NT2/D1 (cell line): ENCODE results near the gene MFNG.
"Not testable (repeated sequence)": the region's sequence is repeated elsewhere in the genome, so short reads cannot be mapped to it uniquely, and the experiment has no call there.

Source experiments
- DNase-seq: peaks from one replicate; pipeline ENCODE4 v3.0.0-alpha.2; 2011; ENCODE audit warnings: low read depth, low spot score
- H3K27me3 ChIP-seq: 2 replicates; pipeline ENCODE4 v1.6.0; 2011; ENCODE audit warnings: mild to moderate bottlenecking; ENCODE audit not compliant: insufficient read length, insufficient read depth
- H3K36me3 ChIP-seq: 2 replicates; pipeline ENCODE4 v1.6.1; 2011; ENCODE audit warnings: mild to moderate bottlenecking, low read length, mixed read lengths; ENCODE audit not compliant: insufficient read depth, insufficient read length
- H3K4me1 ChIP-seq: 2 replicates; pipeline ENCODE4 v1.5.1; 2011; ENCODE audit not compliant: insufficient read depth, insufficient read length
- H3K4me3 ChIP-seq: 2 replicates; pipeline ENCODE4 v1.5.1; 2011; ENCODE audit warnings: low read depth; ENCODE audit not compliant: insufficient read length
- H3K9ac ChIP-seq: 2 replicates; pipeline ENCODE4 v1.6.0; 2011; ENCODE audit warnings: low read depth; ENCODE audit not compliant: insufficient read length
- H3K9me3 ChIP-seq: 2 replicates; pipeline ENCODE4 v1.5.1; 2011; ENCODE audit warnings: mild to moderate bottlenecking, low read length; ENCODE audit not compliant: insufficient read depth
- SUZ12 ChIP-seq: IDR thresholded peaks from 2 replicates; pipeline ENCODE4 v1.6.1; 2011; ENCODE audit not compliant: insufficient read length, insufficient read depth; ENCODE audit errors: extremely low read depth
- YY1 ChIP-seq: IDR thresholded peaks from 2 replicates; pipeline ENCODE4 v1.6.1; 2011; ENCODE audit not compliant: insufficient read length, insufficient read depth
- ZNF274 ChIP-seq: IDR thresholded peaks from 2 replicates; pipeline ENCODE4 v1.6.1; 2011; ENCODE audit warnings: mild to moderate bottlenecking, low read depth, low read length

MFNG gene

GRCh38 chr22:37486224-37486845 lies at the start of gene MFNG:
TSS of gene MFNG (minus strand) at chr22:37486384. CDS start at chr22:37486177, 207 bp downstream.
- H3K27me3 ChIP-seq = peaks cover 6% of the 10 kb centered on the region
- H3K9me3 ChIP-seq = no peaks in the 10 kb centered on the region
- peak; percentile 27 for DNase-seq
- no peak within 1 kb of the TSS for H3K4me3 ChIP-seq
- no peak within 1 kb of the TSS for H3K9ac ChIP-seq
- peaks cover 26% of the 10 kb centered on the region for H3K4me1 ChIP-seq
- no peak for TF ChIP-seq YY1
- no peak for TF ChIP-seq SUZ12
- no peak for TF ChIP-seq ZNF274
- H3K36me3 ChIP-seq = peaks cover 10% of the 10 kb centered on the region

GRCh38 chr22:37535159-37535558 lies 49.0 kb upstream of the MFNG start:
- H3K4me3 ChIP-seq = no peak overlapping the region
- H3K27me3 ChIP-seq = no peaks in the 10 kb centered on the region
- no peaks in the 10 kb centered on the region for H3K4me1 ChIP-seq
- TF ChIP-seq YY1 (no peak), SUZ12 (no peak), ZNF274 (no peak)
- DNase-seq = no peak
- no peaks in the 10 kb centered on the region for H3K9me3 ChIP-seq
- H3K36me3 ChIP-seq = no peaks in the 10 kb centered on the region
- H3K9ac ChIP-seq = no peak overlapping the region

GRCh38 chr22:37534445-37534844 lies 48.3 kb upstream of the MFNG start:
- TF ChIP-seq SUZ12 (no peak), YY1 (no peak), ZNF274 (no peak)
- Histone ChIP-seq H3K36me3 (no peaks in the 10 kb centered on the region), H3K27me3 (no peaks in the 10 kb centered on the region), H3K4me1 (no peaks in the 10 kb centered on the region), H3K9ac (no peak overlapping the region), H3K9me3 (no peaks in the 10 kb centered on the region), H3K4me3 (no peak overlapping the region)
- no peak for DNase-seq

GRCh38 chr22:37533995-37534394 lies 47.8 kb upstream of the MFNG start:
- Histone ChIP-seq H3K27me3 (no peaks in the 10 kb centered on the region), H3K4me3 (no peak overlapping the region), H3K4me1 (no peaks in the 10 kb centered on the region), H3K36me3 (no peaks in the 10 kb centered on the region), H3K9ac (no peak overlapping the region), H3K9me3 (no peaks in the 10 kb centered on the region)
- no peak for TF ChIP-seq SUZ12
- no peak for TF ChIP-seq YY1
- TF ChIP-seq ZNF274 = no peak
- no peak for DNase-seq

GRCh38 chr22:37529652-37530345 lies 43.6 kb upstream of the MFNG start:
- no peaks in the 10 kb centered on the region for H3K27me3 ChIP-seq
- no peak for DNase-seq
- H3K9me3 ChIP-seq = no peaks in the 10 kb centered on the region
- H3K36me3 ChIP-seq = no peaks in the 10 kb centered on the region
- H3K4me1 ChIP-seq = peaks cover 5% of the 10 kb centered on the region
- H3K4me3 ChIP-seq = no peak overlapping the region
- no peak overlapping the region for H3K9ac ChIP-seq
- TF ChIP-seq YY1 = no peak
- TF ChIP-seq SUZ12 = no peak
- no peak for TF ChIP-seq ZNF274

- not testable (repeated sequence) for H3K9me3 ChIP-seq
Observed at GRCh38 chr22:37527952-37528351, 41.8 kb upstream of the MFNG start.

GRCh38 chr22:37527081-37527752 lies 41.0 kb upstream of the MFNG start:
- H3K4me1 ChIP-seq, H3K36me3 ChIP-seq, H3K27me3 ChIP-seq, H3K9ac ChIP-seq, H3K4me3 ChIP-seq, H3K9me3 ChIP-seq, DNase-seq: not testable (repeated sequence)

More at GRCh38 chr22:37527952-37528351, 41.8 kb upstream of the MFNG start:
- H3K4me3 ChIP-seq, DNase-seq, H3K4me1 ChIP-seq, H3K27me3 ChIP-seq, H3K36me3 ChIP-seq, H3K9ac ChIP-seq: not testable (repeated sequence)
